A549 treated with RU486 at 1 μM for 4 hours (cell line): ENCODE data around the gene SLIT1. TPM values are rescaled to one million over a fixed set of nuclear protein-coding genes. Genes with fewer than 3 reads are reported as not detected.

ENCODE experiments used
- total RNA-seq: library from RNA; stranded (reverse); fragments of 200-300 nt; extraction: Qiagen RNA extraction; gene quantifications from 5 replicates; pipeline ENCODE4 v1.2.3, GENCODE V29; 2022; ENCODE audit warnings: low read depth

SLIT1 gene
- total RNA-seq = 0.02 to 0.23 TPM (median 0.06 TPM) in 4 of 5 replicates, not detected in the other

DNA sequence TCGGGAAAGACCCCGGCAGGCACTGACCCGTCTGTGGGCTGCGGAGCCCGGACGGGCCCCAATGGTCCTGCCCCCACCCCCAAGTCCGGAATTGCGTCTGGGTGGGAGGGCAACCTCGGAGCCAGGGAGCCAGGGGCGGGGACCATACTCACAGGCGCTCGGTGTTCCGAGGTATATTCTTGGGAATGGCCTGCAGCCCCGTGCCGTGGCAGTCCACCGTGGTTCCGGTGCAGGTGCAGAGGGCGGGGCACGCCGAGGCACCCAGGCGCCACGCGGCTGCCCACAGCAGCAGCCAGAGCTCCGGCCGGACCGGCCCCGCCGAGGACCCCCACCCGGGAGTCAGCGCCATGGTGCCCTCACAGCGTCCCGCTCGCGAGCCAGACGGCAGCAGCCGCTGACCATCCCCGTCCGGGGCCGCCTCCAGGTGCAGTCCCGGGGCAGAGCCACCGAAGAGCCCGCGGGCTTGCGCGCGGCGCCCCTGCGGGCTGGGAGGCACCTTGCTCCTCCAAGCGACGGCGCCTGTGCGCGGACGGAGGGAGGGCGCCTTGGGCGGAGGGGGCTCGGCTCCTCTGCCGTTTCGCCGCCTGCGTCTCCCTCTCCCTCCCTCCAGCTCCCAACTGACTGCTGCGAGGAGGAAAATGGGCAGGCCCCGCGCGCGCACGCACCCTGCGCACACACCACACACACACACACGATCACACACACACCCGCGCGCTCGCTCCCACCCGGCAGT is at the start of gene SLIT1:
SLIT1 (minus strand) TSS at position 634 of the 733 bp plus-strand sequence; CDS start at position 349, 285 bp downstream.

Other genes with a start within 250 kb of the SLIT1 start
- gene ARHGAP19, start 106.7 kb upstream of the SLIT1 start, total RNA-seq = 3.4 to 6.5 TPM (median 5.1 TPM) in 5 replicates
- gene FRAT1, start 133.3 kb upstream of the SLIT1 start, total RNA-seq = 0.94 to 2.2 TPM (median 1.6 TPM) in 5 replicates
- gene FRAT2, start 148.8 kb upstream of the SLIT1 start, total RNA-seq = 5.6 to 9.7 TPM (median 8.2 TPM) in 5 replicates
- gene RRP12, start 215.4 kb upstream of the SLIT1 start, total RNA-seq = 52.6 to 75.2 TPM (median 61.0 TPM) in 5 replicates
- 555 to 637 TPM (median 622 TPM) in 5 replicates for gene PGAM1, start 240.2 kb upstream of the SLIT1 start, total RNA-seq